ENCODE data around the gene UBASH3B. TPM values are rescaled to one million over a fixed set of nuclear protein-coding genes. Genes with fewer than 3 reads are reported as not detected.

Gene UBASH3B
- total and polyA plus RNA-seq, 8 donors, result 0.58 to 60.5 (median 3.1) TPM

- intact Hi-C loops (cut with DNase I; ENCODE audit: low total_unique reads), result no loop called here
- H3K36me3 ChIP-seq, result peaks cover 0 to 47% (median 23%) of the 10 kb centered on the region in 4 donors
- no peaks in the 10 kb centered on the region for H3K9me3 ChIP-seq
- H3K27me3 ChIP-seq, result no peaks in the 10 kb centered on the region
- no peak for DNase-seq
- no peak overlapping the region for H3K27ac ChIP-seq
- 91 to 100% (median 100%) methylated on average over 1 of the region's 1 CpG for WGBS, 5 donors
- TF ChIP-seq POLR2A (IDR thresholded peaks at IDR 0.05), result no peak
- TF ChIP-seq POLR2AphosphoS5 (IDR thresholded peaks at IDR 0.05), result no peak
- no peak for TF ChIP-seq CTCF (IDR thresholded peaks at IDR 0.05)
- no peak overlapping the region for H3K4me3 ChIP-seq
- H3K4me1 ChIP-seq, result peaks cover 0 to 6% (median 0%) of the 10 kb centered on the region in 4 donors
Measured at GRCh38 chr11:122797651-122798050, 142.1 kb downstream of the UBASH3B start.

DNA sequence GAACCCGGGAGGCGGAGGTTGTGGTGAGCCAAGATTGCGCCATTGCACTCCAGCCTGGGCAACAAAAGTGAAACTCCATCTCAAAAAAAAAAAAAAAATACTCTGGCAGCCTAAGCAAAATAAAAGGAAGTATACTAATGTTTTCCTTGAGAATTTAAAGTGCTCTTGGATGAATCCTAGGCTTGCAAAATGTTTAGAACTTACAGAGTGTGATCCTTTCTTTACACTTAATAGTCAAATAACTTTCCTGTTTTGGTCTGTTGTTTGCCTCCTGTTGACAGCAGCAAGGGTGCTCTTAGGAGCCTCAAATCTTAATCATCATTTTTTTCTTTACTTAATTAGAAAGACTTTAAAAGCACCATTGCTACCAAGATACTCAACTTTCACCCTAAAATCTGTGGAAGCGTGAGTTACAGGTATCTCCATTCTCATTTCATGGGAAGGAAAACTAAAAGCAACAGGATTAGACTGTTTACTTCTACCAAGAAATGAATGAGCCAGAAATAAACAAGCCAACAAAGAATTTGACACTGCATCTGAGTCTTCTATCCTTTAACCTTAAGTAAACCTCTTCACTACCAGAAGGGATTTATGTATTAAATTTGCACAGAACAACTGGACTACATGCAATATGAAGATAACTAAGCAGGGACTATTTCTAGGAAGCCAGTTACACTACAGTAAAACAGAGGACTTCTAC lies 144.0 kb downstream of the UBASH3B start:
- Histone ChIP-seq H3K4me1 (peaks cover 0 to 6% (median 0%) of the 10 kb centered on the region in 4 donors), H3K27me3 (no peaks in the 10 kb centered on the region), H3K36me3 (peaks cover 0 to 49% (median 23%) of the 10 kb centered on the region in 4 donors), H3K27ac (peak overlapping the region in 1 of 5 donors; percentile 32), H3K9me3 (no peaks in the 10 kb centered on the region), H3K4me3 (no peak overlapping the region)
- no peak for DNase-seq
- WGBS, 5 donors, result 62 to 88% (median 73%) methylated on average over 4 of the region's 4 CpGs
- TF ChIP-seq POLR2A (IDR thresholded peaks at IDR 0.05) (no peak), EP300 (IDR thresholded peaks at IDR 0.05) (no peak), CTCF (IDR thresholded peaks at IDR 0.05) (no peak), POLR2AphosphoS5 (IDR thresholded peaks at IDR 0.05) (no peak)
- intact Hi-C loops (cut with DNase I; ENCODE audit: low total_unique reads), result no loop called here

DNA sequence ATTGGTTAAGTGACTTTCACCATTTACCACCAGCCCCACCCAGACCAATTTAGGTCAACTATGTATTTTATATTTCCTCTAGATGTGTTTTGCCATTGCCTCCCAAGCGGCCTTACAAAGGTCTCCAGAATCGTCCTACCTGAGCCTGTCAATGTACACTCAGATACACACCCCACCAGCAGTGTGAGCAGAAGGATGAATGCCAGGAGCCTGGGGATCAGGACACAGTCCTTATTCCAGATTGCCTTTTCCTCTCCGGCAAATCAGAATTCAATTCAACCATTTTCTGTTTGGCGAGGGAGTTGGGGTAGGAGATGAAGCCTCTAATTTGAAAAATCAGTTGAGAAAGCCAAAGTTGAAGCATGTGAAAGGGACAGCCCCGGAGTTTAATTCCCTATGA lies 147.4 kb downstream of the UBASH3B start:
- Histone ChIP-seq H3K27me3 (no peaks in the 10 kb centered on the region), H3K4me1 (peaks cover 0 to 6% (median under 1%) of the 10 kb centered on the region in 4 donors), H3K4me3 (no peak overlapping the region), H3K36me3 (peaks cover 0 to 18% (median 8%) of the 10 kb centered on the region in 4 donors), H3K27ac (no peak overlapping the region), H3K9me3 (no peaks in the 10 kb centered on the region)
- 89 to 94% (median 93%) methylated on average over 5 of the region's 5 CpGs for WGBS, 5 donors
- intact Hi-C loops (cut with DNase I; ENCODE audit: low total_unique reads), result no loop called here
- TF ChIP-seq CTCF (IDR thresholded peaks at IDR 0.05) (no peak), POLR2A (IDR thresholded peaks at IDR 0.05) (no peak), EP300 (IDR thresholded peaks at IDR 0.05) (no peak), POLR2AphosphoS5 (IDR thresholded peaks at IDR 0.05) (no peak)
- DNase-seq, result no peak

DNA sequence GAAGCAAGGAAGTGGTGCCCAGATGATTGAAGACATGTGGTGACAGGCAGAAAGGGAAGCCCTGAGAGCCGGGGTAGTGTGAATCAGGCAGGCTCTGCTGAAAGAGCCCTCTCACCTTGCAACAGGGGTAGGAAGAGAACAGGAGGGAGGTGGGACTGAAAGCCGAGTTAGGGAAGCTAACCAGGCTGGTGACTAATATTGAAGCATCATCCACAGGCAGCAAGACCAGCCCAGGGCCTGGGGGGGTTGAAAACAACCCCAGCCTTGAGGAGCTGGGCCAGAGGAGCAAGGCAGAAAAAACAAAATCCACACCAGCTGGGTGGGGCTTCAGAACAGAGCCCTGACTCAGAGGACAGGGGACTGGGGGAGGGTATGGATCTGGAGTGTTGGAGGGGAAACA lies 147.8 kb downstream of the UBASH3B start:
- H3K27ac ChIP-seq, result no peak overlapping the region

More for the DNA sequence above, 147.8 kb downstream of the UBASH3B start:
- Histone ChIP-seq H3K36me3 (peaks cover 0 to 15% (median 4%) of the 10 kb centered on the region in 4 donors), H3K27me3 (no peaks in the 10 kb centered on the region), H3K9me3 (no peaks in the 10 kb centered on the region), H3K4me3 (no peak overlapping the region), H3K4me1 (peaks cover 0 to 6% (median 3%) of the 10 kb centered on the region in 4 donors)
- TF ChIP-seq CTCF (IDR thresholded peaks at IDR 0.05) (no peak), EP300 (IDR thresholded peaks at IDR 0.05) (no peak), POLR2AphosphoS5 (IDR thresholded peaks at IDR 0.05) (no peak), POLR2A (IDR thresholded peaks at IDR 0.05) (no peak)
- WGBS, 5 donors, result 77 to 85% (median 79%) methylated on average over 2 of the region's 2 CpGs
- intact Hi-C loops (cut with DNase I; ENCODE audit: low total_unique reads), result no loop called here
- no peak for DNase-seq
